Fibroblast of the aortic adventitia (primary cell): ENCODE data around the gene PRKCA. TPM values are rescaled to one million over a fixed set of nuclear protein-coding genes. Genes with fewer than 3 reads are reported as not detected.

Source experiments
- DNase-seq: peaks from one replicate; pipeline ENCODE4 v3.0.0-alpha.2; 2010; ENCODE audit warnings: low read depth
- H3K4me3 ChIP-seq: 2 replicates; pipeline ENCODE4 v1.5.1; 2011; ENCODE audit warnings: low read depth, mild to moderate bottlenecking, control low read depth, low read length, moderate library complexity
- CTCF ChIP-seq: IDR thresholded peaks from 2 replicates; pipeline ENCODE4 v1.5.1; 2011; ENCODE audit warnings: mild to moderate bottlenecking, low read length, control low read depth, inconsistent platforms; ENCODE audit not compliant: insufficient read depth
- total RNA-seq: library from RNA; depleted of rRNA; stranded (reverse); fragments of >200 nt; gene quantifications from 2 replicates; pipeline ENCODE4 v1.2.3, GENCODE V29; 2012; ENCODE audit warnings: low replicate concordance

Gene PRKCA
- total RNA-seq, 1 donor: 43.7 TPM

DNA sequence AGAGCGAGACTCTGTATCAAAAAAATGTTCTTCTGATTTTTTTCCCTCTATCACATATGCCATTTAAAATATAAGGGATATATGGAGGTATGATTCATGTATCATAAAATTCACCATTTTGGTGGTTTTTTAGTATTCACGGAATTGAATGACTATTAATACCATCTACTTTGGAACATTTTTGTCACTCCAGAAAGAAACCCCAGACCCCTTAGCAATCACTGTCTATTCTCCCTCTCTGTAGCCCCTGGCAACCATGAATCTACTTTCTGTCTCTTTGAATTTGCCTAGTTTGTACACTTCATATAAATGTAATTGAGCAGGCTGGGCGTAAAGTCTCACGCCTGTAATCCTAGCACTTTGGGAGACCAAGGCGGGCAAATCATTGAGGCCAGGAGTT, 75.9 kb downstream of the PRKCA start:
- TF ChIP-seq CTCF: no peak
- H3K4me3 ChIP-seq: no peak overlapping the region
- no peak for DNase-seq

GRCh38 chr17:66379544-66379943, 77.1 kb downstream of the PRKCA start:
- TF ChIP-seq CTCF: no peak
- no peak overlapping the region for H3K4me3 ChIP-seq
- DNase-seq: peak; percentile 63

DNA sequence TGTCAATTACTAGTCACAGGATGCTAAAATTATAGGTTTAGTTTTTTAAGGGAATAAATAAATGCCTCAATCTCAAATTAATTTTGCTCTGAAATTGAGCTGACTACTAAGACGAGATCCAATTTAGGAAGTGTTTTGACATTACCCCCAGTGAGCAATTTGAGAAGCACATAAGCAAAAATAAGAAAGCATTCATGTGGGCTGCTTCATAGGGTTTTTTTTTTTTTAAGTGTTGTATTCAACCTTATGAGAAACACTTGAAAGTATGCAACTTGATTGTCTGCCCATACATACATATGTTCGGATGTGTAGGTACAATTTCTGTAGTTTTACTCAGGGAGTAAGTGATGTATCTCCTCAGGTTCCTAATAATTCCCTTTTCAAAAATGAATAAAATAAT, 77.6 kb downstream of the PRKCA start:
- DNase-seq: no peak
- H3K4me3 ChIP-seq: no peak overlapping the region
- no peak for TF ChIP-seq CTCF

- DNase-seq: no peak
- H3K4me3 ChIP-seq: no peak overlapping the region
- TF ChIP-seq CTCF: no peak
These were observed 79.4 kb downstream of the PRKCA start for GRCh38 chr17:66381701-66382362.

DNA sequence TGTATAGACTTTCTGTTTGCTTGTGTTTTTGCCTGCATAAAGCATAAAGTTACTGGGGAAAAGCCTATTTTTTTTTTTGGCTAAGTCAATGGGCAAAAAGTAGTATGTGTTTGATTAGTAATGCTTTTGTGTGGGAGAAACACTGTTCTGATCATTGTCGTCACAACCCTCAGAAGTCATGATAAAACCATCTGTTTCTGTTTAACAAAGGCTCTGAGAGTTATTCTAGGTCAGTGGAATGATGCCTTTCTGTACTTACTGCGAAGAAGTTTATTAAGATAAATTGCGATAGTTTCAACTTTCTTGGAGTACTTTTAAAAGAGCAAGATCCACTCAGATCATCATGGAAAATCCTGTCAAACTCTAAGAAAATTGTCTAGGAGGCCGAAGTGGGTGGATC, 80.9 kb downstream of the PRKCA start:
- peak; percentile 99 for DNase-seq
- H3K4me3 ChIP-seq: no peak overlapping the region
- TF ChIP-seq CTCF: no peak

DNA sequence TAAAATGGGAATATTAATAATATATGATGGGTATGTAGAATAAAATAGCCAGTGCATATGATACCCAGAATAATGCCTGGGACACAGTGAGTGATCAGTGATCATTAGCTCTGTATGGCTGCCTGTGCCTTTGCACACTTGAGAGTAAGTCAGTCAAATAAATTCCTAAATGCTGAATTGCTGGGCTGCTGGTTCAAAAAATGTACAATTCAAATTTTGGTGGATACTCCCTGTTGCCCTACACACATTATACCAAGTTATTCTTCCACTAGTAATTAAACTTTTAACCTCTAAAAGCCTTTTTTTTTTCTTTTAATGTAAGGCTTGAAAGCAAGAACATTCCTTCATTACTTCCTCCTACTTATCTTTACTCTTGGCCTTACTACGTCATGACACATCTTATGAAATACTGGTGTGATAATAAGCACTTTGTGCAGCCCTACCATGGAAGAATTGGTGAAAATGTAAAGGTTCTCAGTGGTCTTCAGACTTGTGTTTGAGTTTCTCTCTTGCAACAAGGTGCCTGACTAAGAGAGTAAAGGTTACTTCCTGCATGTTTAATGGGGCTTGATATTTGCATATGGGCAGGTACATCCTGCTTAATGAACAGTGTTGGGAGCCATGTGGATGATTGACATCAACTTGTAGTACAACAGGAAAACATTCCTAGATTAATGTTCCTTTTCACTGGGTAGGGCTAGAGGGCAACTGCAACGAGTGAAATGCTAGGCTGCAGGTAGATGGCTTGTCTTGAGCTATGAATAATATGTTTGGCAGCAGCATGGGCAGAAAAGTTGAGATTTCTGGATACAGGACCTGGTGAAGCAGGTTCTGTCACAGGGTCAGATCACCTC, 84.3 kb downstream of the PRKCA start:
- no peak overlapping the region for H3K4me3 ChIP-seq
- TF ChIP-seq CTCF: no peak
- peak; percentile 63 for DNase-seq
